Ascending aorta (tissue), 2 donors: ENCODE results near the gene FBXL17. TPM values are rescaled to one million over a fixed set of nuclear protein-coding genes. Genes with fewer than 3 reads are reported as not detected.

Experiments used
- DNase-seq, 2 donors: peaks; one replicate each; pipeline ENCODE4 v3.0.0-alpha.2; 2019; ENCODE audit warnings: low spot score in 2 of 2
- H3K27ac ChIP-seq, 2 donors: fragments of 200-600 bp; sonication (generic); one replicate each; pipeline ENCODE4 v1.5.1; 2016 to 2017; ENCODE audit warnings: mild to moderate bottlenecking in 1 of 2
- H3K27me3 ChIP-seq: fragments of 200-600 bp; sonication (generic); one replicate; pipeline ENCODE4 v1.5.1; 2017
- H3K36me3 ChIP-seq, 2 donors: fragments of 200-600 bp; sonication (generic); one replicate each; pipeline ENCODE4 v1.5.1; 2016
- H3K4me1 ChIP-seq, 2 donors: fragments of 200-600 bp; sonication (generic); one replicate each; pipeline ENCODE4 v1.5.1; 2016 to 2017; ENCODE audit warnings: mild to moderate bottlenecking in 1 of 2
- H3K4me3 ChIP-seq, 2 donors: fragments of 200-600 bp; sonication (generic); one replicate each; pipeline ENCODE4 v1.5.1; 2016 to 2017; ENCODE audit warnings: mild to moderate bottlenecking in 1 of 2
- H3K9me3 ChIP-seq, 2 donors: fragments of 200-600 bp; sonication (generic); one replicate each; pipeline ENCODE4 v1.5.1; 2016
- intact Hi-C: fragments of 100-400 bp; cut with DNase I; formaldehyde crosslinking; loops from one replicate; pipeline ENCODE4 v1.15.1; 2023
- total RNA-seq: library from RNA; depleted of rRNA; stranded (reverse); fragments of >200 nt; gene quantifications from one replicate; pipeline ENCODE4 v1.1.0, GENCODE V29; 2016
- TF ChIP-seq, protein P1 (sequence below), 3 experiments: fragments of 200-600 bp in 2 of 3; fragments of 450-650 bp in 1 of 3; sonication (generic) in 2 of 3; IDR thresholded peaks; one replicate each; pipeline ENCODE4 v1.5.1; 2016 to 2019; ENCODE audit warnings: antibody characterized with exemption in 3 of 3, mild to moderate bottlenecking in 1 of 3, moderate library complexity in 1 of 3

Gene FBXL17
- total RNA-seq, 1 donor from 2014 or later: 13.6 TPM

DNA sequence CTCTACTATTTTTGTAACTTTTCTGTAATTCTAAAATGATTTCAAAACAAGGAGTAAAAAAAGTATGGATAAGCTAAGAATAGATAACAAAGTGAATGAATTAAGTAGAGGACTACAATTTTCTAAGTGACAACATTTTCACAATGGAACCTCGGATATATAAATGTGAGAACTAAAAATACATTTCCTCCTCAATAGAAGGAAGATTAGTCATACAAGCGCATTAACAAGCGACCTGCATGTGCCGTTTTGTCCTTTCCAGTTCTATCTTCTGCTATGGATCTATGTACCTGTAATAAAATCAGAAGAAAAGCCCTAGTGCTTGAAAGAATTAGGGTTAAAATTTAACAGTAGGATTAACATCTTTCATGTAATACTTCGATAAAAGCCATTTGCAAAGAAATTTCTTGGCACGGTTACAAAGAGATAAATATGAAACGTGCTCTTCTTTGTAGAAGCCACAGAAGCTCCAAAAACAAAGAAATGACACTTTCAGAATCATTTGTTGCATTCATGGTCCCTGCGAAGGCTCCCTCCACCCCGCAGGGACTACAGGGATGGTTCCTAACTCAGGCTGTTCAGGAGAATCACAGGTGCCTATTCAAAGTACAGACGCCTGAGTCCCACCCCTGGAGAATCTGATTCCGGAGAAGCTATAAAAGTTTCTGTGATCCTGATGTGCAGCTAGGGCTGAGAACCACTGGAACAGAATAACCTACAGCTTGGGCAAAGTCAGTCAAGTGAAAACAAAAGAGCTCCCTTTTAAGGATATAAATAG is 494.5 kb downstream of the FBXL17 start:
- no peaks in the 10 kb centered on the region for H3K27me3 ChIP-seq
- H3K27ac ChIP-seq: no peak overlapping the region
- H3K4me1 ChIP-seq: no peaks in the 10 kb centered on the region
- no peaks in the 10 kb centered on the region for H3K36me3 ChIP-seq
- intact Hi-C loops: no loop called here
- no peak overlapping the region for H3K4me3 ChIP-seq
- no peak for DNase-seq
- H3K9me3 ChIP-seq: no peaks in the 10 kb centered on the region
- TF ChIP-seq, protein P1, sequence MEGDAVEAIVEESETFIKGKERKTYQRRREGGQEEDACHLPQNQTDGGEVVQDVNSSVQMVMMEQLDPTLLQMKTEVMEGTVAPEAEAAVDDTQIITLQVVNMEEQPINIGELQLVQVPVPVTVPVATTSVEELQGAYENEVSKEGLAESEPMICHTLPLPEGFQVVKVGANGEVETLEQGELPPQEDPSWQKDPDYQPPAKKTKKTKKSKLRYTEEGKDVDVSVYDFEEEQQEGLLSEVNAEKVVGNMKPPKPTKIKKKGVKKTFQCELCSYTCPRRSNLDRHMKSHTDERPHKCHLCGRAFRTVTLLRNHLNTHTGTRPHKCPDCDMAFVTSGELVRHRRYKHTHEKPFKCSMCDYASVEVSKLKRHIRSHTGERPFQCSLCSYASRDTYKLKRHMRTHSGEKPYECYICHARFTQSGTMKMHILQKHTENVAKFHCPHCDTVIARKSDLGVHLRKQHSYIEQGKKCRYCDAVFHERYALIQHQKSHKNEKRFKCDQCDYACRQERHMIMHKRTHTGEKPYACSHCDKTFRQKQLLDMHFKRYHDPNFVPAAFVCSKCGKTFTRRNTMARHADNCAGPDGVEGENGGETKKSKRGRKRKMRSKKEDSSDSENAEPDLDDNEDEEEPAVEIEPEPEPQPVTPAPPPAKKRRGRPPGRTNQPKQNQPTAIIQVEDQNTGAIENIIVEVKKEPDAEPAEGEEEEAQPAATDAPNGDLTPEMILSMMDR (IDR thresholded peaks at IDR 0.05): no peak

DNA sequence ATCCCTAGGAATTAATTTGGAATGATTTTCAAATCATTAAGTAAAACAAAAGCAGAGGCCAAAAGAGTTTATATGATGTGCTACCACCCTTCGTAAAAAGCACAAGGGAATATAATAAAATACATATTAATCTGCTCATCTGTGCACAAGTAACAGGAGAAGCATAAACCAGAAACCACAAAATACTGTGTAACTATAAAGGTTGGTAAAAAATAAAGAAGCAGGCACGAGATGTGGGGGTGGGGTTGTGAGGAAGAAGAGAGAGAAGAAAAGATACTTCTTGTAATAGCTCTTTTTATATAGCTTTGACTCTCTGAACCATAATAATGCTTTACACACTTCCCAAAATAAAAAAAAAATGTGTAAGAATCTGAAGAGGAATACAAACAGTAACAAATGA is 496.3 kb downstream of the FBXL17 start:
- H3K27me3 ChIP-seq: no peaks in the 10 kb centered on the region
- H3K9me3 ChIP-seq: no peaks in the 10 kb centered on the region
- TF ChIP-seq, protein P1 (IDR thresholded peaks at IDR 0.05): no peak
- no peak for DNase-seq
- no peak overlapping the region for H3K27ac ChIP-seq
- intact Hi-C loops: no loop called here
- no peak overlapping the region for H3K4me3 ChIP-seq
- no peaks in the 10 kb centered on the region for H3K36me3 ChIP-seq
- no peaks in the 10 kb centered on the region for H3K4me1 ChIP-seq

- Histone ChIP-seq H3K36me3 (no peaks in the 10 kb centered on the region), H3K9me3 (no peaks in the 10 kb centered on the region), H3K4me3 (no peak overlapping the region), H3K27me3 (no peaks in the 10 kb centered on the region), H3K27ac (no peak overlapping the region), H3K4me1 (no peaks in the 10 kb centered on the region)
- intact Hi-C loops: no loop called here
- TF ChIP-seq, protein P1 (IDR thresholded peaks at IDR 0.05): no peak
- no peak for DNase-seq
These were observed 497.0 kb downstream of the FBXL17 start for GRCh38 chr5:107884871-107885270.

DNA sequence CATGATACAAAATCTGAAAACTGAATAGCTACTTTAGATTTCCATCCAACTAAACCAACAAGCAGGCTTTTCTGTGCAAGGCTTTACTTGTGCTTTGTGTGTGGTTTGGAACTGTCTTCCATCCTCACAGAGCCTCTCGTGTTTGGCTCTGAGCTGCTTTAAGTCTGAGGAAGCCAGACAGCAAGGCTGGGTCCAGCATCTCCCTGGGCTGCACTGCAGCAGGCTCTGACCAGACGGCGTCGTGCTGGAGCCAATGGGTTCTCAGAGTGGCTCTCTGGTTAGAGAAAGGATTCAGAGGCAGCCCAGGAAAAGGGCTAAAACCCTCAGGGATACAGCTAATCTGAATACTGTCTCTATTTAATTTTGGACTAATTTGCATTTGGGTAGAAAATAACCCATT is 503.2 kb downstream of the FBXL17 start:
- peaks cover 0 to 5% of the 10 kb centered on the region in 2 donors for H3K4me1 ChIP-seq
- H3K36me3 ChIP-seq: no peaks in the 10 kb centered on the region
- TF ChIP-seq, protein P1 (IDR thresholded peaks at IDR 0.05): no peak
- H3K9me3 ChIP-seq: no peaks in the 10 kb centered on the region
- no peak overlapping the region for H3K27ac ChIP-seq
- H3K4me3 ChIP-seq: no peak overlapping the region
- no peak for DNase-seq
- intact Hi-C loops: no loop called here
- H3K27me3 ChIP-seq: no peaks in the 10 kb centered on the region

- Histone ChIP-seq H3K9me3 (no peaks in the 10 kb centered on the region), H3K36me3 (no peaks in the 10 kb centered on the region), H3K4me1 (peaks cover 0 to 5% of the 10 kb centered on the region in 2 donors), H3K27ac (no peak overlapping the region), H3K4me3 (no peak overlapping the region), H3K27me3 (no peaks in the 10 kb centered on the region)
- intact Hi-C loops: no loop called here
- DNase-seq: no peak
- TF ChIP-seq, protein P1 (IDR thresholded peaks at IDR 0.05): no peak
These were observed 505.0 kb downstream of the FBXL17 start for GRCh38 chr5:107876906-107877305.
